Left lung (tissue), 10 donors: Measurements from ENCODE around the gene SLC9A7. TPM values are rescaled to one million over a fixed set of nuclear protein-coding genes. Genes with fewer than 3 reads are reported as not detected.

ENCODE experiments used
- ATAC-seq: fragments of 200-7000 bp; cut with Tn5 transposase; one replicate; pipeline ENCODE4 v1.9.1; 2020; ENCODE audit warnings: moderate library complexity
- DNase-seq, 4 donors: peaks; one replicate each; pipeline ENCODE4 v3.0.0-alpha.2; 2013 to 2020
- H3K27ac ChIP-seq, 2 donors: fragments of 200-600 bp; sonication (generic) in 1 of 2; one replicate each; pipeline versions ENCODE4 v1.5.0 to v1.8.0; 2020 to 2021
- H3K27me3 ChIP-seq, 2 donors: fragments of 200-600 bp; sonication (generic) in 1 of 2; one replicate each; pipeline versions ENCODE4 v1.5.0 to v1.8.0; 2020 to 2021
- H3K36me3 ChIP-seq, 2 donors: fragments of 200-600 bp; sonication (generic) in 1 of 2; one replicate each; pipeline versions ENCODE4 v1.5.0 to v1.8.0; 2020 to 2021
- H3K4me1 ChIP-seq, 2 donors: fragments of 200-600 bp; one replicate each; pipeline ENCODE4 v1.8.0; 2021
- H3K4me3 ChIP-seq, 2 donors: fragments of 200-600 bp; sonication (generic) in 1 of 2; one replicate each; pipeline versions ENCODE4 v1.5.0 to v1.8.0; 2020 to 2021; ENCODE audit warnings: mild to moderate bottlenecking in 1 of 2
- H3K9me3 ChIP-seq, 2 donors: fragments of 200-600 bp; sonication (generic) in 1 of 2; one replicate each; pipeline versions ENCODE4 v1.5.0 to v1.8.0; 2020 to 2021
- CTCF ChIP-seq, 2 donors: fragments of 200-600 bp; sonication (generic) in 1 of 2; IDR thresholded peaks; one replicate each; pipeline versions ENCODE4 v1.5.0 to v1.8.0; 2021; ENCODE audit warnings: antibody characterized with exemption in 2 of 2
- intact Hi-C, 2 donors: fragments of 100-400 bp; cut with DNase I; formaldehyde crosslinking; loops; one replicate each; pipeline versions ENCODE4 v1.11.2 to v1.14.2; 2022
- polyA plus RNA-seq, 6 donors: library from polyadenylated mRNA; unstranded; fragments of 120-200 nt; gene quantifications; one replicate each; pipeline ENCODE4 v1.2.1, GENCODE V29; 2013; ENCODE audit not compliant: insufficient read length in 6 of 6
- total RNA-seq, 2 donors: library from RNA; stranded (reverse); fragmentation: NEBNext Ultra II Directional; extraction: Animal tissue kit (Norgen Biotek cat#: 25700); gene quantifications; one replicate each; pipeline ENCODE4 v1.2.1, GENCODE V29; 2021
- donor health status: DM: no; HTN: yes; CAD: no.
- donor health status: DM: no; HTN: no; CAD: no.

The SLC9A7 gene
- total and polyA plus RNA-seq, 8 donors = 2.3 to 10.5 (median 3.2) TPM

- intact Hi-C loops = no loop called here
Measured at GRCh38 chrX:46643636-46644035, 115.3 kb downstream of the SLC9A7 start.

GRCh38 chrX:46642145-46642544, 116.8 kb downstream of the SLC9A7 start:
- no peaks in the 10 kb centered on the region for H3K9me3 ChIP-seq
- peak in 1 of 4 donors; percentile 36 for DNase-seq
- ATAC-seq = peak; percentile 68
- H3K36me3 ChIP-seq = no peaks in the 10 kb centered on the region
- H3K4me1 ChIP-seq = no peaks in the 10 kb centered on the region
- no peak overlapping the region for H3K4me3 ChIP-seq
- H3K27ac ChIP-seq = no peak overlapping the region
- intact Hi-C loops = no loop called here
- H3K27me3 ChIP-seq = peaks cover 0 to 3% of the 10 kb centered on the region in 2 donors
- TF ChIP-seq CTCF (IDR thresholded peaks at IDR 0.05) = peak; percentile 29 to 31

More at GRCh38 chrX:46643636-46644035, 115.3 kb downstream of the SLC9A7 start:
- no peak for DNase-seq
- no peak for ATAC-seq
- Histone ChIP-seq H3K4me3 (no peak overlapping the region), H3K27ac (no peak overlapping the region), H3K36me3 (no peaks in the 10 kb centered on the region), H3K27me3 (peaks cover 0 to 3% of the 10 kb centered on the region in 2 donors), H3K4me1 (no peaks in the 10 kb centered on the region), H3K9me3 (no peaks in the 10 kb centered on the region)
- TF ChIP-seq CTCF (IDR thresholded peaks at IDR 0.05) = no peak

GRCh38 chrX:46637938-46638337, 121.0 kb downstream of the SLC9A7 start:
- no peaks in the 10 kb centered on the region for H3K9me3 ChIP-seq
- no peak for TF ChIP-seq CTCF (IDR thresholded peaks at IDR 0.05)
- no peak overlapping the region for H3K4me3 ChIP-seq
- no peak overlapping the region for H3K27ac ChIP-seq
- ATAC-seq = no peak
- peaks cover 0 to 3% of the 10 kb centered on the region in 2 donors for H3K27me3 ChIP-seq
- intact Hi-C loops = no loop called here
- no peak for DNase-seq
- no peaks in the 10 kb centered on the region for H3K36me3 ChIP-seq
- no peaks in the 10 kb centered on the region for H3K4me1 ChIP-seq

- no peak for TF ChIP-seq CTCF (IDR thresholded peaks at IDR 0.05)
- no peak overlapping the region for H3K4me3 ChIP-seq
- no peak overlapping the region for H3K27ac ChIP-seq
- intact Hi-C loops = no loop called here
- ATAC-seq = no peak
- H3K4me1 ChIP-seq = no peaks in the 10 kb centered on the region
- H3K27me3 ChIP-seq = peaks cover 0 to 3% of the 10 kb centered on the region in 2 donors
- no peaks in the 10 kb centered on the region for H3K9me3 ChIP-seq
- no peaks in the 10 kb centered on the region for H3K36me3 ChIP-seq
- no peak for DNase-seq
Measured at GRCh38 chrX:46636223-46636622, 122.7 kb downstream of the SLC9A7 start.

- no peaks in the 10 kb centered on the region for H3K36me3 ChIP-seq
- DNase-seq (no peak), ATAC-seq (no peak)
- H3K4me1 ChIP-seq = no peaks in the 10 kb centered on the region
- H3K4me3 ChIP-seq = no peak overlapping the region
- H3K27ac ChIP-seq = no peak overlapping the region
- no peaks in the 10 kb centered on the region for H3K9me3 ChIP-seq
- intact Hi-C loops = no loop called here
- TF ChIP-seq CTCF (IDR thresholded peaks at IDR 0.05) = no peak
- peaks cover 0 to 3% of the 10 kb centered on the region in 2 donors for H3K27me3 ChIP-seq
Measured at GRCh38 chrX:46635186-46635585, 123.7 kb downstream of the SLC9A7 start.
